Measurements from ENCODE around the gene ITCH. TPM values are rescaled to one million over a fixed set of nuclear protein-coding genes. Genes with fewer than 3 reads are reported as not detected.
A peak's percentile ranks its signal among the peaks of the same experiment; 100 is the strongest.
"Not testable (repeated sequence)": the region's sequence is repeated elsewhere in the genome, so short reads cannot be mapped to it uniquely, and the experiment has no call there.

The ITCH gene
- total RNA-seq, 2 experiments from 2014 or later: 41.4 to 43.5 TPM

GRCh38 chr20:34385464-34385863 is 22.4 kb downstream of the ITCH start:
- ChIA-PET CTCF (interaction anchor here (0.6 to 1.7 kb wide), 2 partner anchors 19 to 73 kb away, joined by 3 to 8 read pairs; no protein-coding TSS in a partner anchor), POLR2A (no interaction called here)
- H3K27ac Mint-ChIP-seq: no peak overlapping the region

GRCh38 chr20:34388000-34388399 is 24.9 kb downstream of the ITCH start:
- ATAC-seq (no peak), DNase-seq (no peak)
- no peak overlapping the region for H3K27ac Mint-ChIP-seq
- no peaks in the 10 kb centered on the region for H3K27me3 Mint-ChIP-seq
- intact Hi-C loops (cut with DNase I, micrococcal nuclease): no loop called here
- H3K4me3 Mint-ChIP-seq: no peak overlapping the region
- peaks cover 18% of the 10 kb centered on the region for H3K36me3 Mint-ChIP-seq (ENCODE audit: low read depth)
- ChIA-PET CTCF (no interaction called here), POLR2A (interaction anchor here (0.9 kb wide), 1 partner anchor 26 kb away, joined by 3 read pairs; no protein-coding TSS in a partner anchor)
- peaks cover 25% of the 10 kb centered on the region for H3K4me1 Mint-ChIP-seq
- H3K9me3 Mint-ChIP-seq (ENCODE audit: low read depth): no peaks in the 10 kb centered on the region

More at GRCh38 chr20:34385464-34385863, 22.4 kb downstream of the ITCH start:
- intact Hi-C loops (cut with DNase I, micrococcal nuclease): no loop called here
- DNase-seq (no peak), ATAC-seq (no peak)
- peaks cover 20% of the 10 kb centered on the region for H3K4me1 Mint-ChIP-seq
- no peaks in the 10 kb centered on the region for H3K9me3 Mint-ChIP-seq (ENCODE audit: low read depth)
- H3K36me3 Mint-ChIP-seq (ENCODE audit: low read depth): peaks cover 11% of the 10 kb centered on the region
- H3K4me3 Mint-ChIP-seq: no peak overlapping the region
- no peaks in the 10 kb centered on the region for H3K27me3 Mint-ChIP-seq

DNA sequence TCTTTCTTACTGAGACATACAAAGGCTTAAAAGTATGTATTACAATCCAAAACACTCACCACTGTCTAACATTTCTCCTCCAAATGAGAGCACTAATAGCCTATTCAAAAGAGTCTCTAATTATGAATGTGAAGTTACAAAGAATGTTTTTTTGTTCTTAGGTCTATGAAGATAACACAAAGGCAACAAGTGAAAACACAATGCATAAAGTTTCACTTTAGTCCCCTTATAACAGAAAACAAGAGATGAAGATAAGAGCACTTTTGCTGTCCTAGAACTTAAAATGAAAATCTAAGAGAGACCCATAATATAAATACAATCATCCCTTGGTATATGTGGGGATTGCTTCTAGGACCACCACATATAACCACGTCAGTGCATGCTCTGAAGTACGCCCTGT is 25.6 kb downstream of the ITCH start:
- Mint-ChIP-seq H3K27me3 (no peaks in the 10 kb centered on the region), H3K4me1 (peaks cover 25% of the 10 kb centered on the region), H3K36me3 (ENCODE audit: low read depth) (peaks cover 24% of the 10 kb centered on the region), H3K9me3 (ENCODE audit: low read depth) (no peaks in the 10 kb centered on the region), H3K4me3 (no peak overlapping the region), H3K27ac (peak overlapping the region; percentile 5)
- ATAC-seq: no peak
- CTCF ChIA-PET: no interaction called here
- POLR2A ChIA-PET: no interaction called here
- DNase-seq: no peak
- intact Hi-C loops (cut with DNase I, micrococcal nuclease): no loop called here

- Mint-ChIP-seq H3K27me3 (no peaks in the 10 kb centered on the region), H3K9me3 (ENCODE audit: low read depth) (no peaks in the 10 kb centered on the region), H3K4me1 (peaks cover 25% of the 10 kb centered on the region), H3K36me3 (ENCODE audit: low read depth) (peaks cover 28% of the 10 kb centered on the region), H3K27ac (peak overlapping the region; percentile 47), H3K4me3 (no peak overlapping the region)
- CTCF ChIA-PET: no interaction called here
- ATAC-seq (no peak), DNase-seq (no peak)
- intact Hi-C loops (cut with DNase I, micrococcal nuclease): no loop called here
- POLR2A ChIA-PET: no interaction called here
Observed at GRCh38 chr20:34389206-34389953, 26.3 kb downstream of the ITCH start.

GRCh38 chr20:34389954-34390555 is 27.0 kb downstream of the ITCH start:
- Mint-ChIP-seq H3K4me3 (no peak overlapping the region), H3K36me3 (ENCODE audit: low read depth) (peaks cover 32% of the 10 kb centered on the region)
- intact Hi-C loops (cut with DNase I, micrococcal nuclease): no loop called here

DNA sequence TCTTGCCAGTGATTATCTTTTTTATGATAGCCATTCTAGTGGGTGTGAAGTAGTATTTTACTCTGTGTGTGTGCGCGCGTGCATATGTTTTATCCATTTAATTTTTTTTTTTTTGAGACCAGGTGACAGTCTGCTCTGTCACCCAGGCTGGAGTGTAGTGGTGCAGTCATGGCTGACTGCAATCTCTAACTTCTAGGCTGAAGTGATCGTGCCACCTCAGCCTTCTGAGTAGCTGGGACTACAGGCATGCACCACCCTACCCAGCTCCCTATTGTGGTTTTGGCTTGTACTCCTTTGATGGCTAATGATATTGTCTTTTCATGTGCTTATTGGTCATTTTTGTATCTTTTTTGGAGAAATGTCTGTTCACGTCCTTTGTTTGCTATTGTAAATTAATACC is 33.3 kb downstream of the ITCH start:
- intact Hi-C loops (cut with DNase I, micrococcal nuclease): no loop called here
- POLR2A ChIA-PET: interaction anchor here (0.6 kb wide), 1 partner anchor 17 kb away, joined by 3 read pairs; no protein-coding TSS in a partner anchor
- peaks cover 37% of the 10 kb centered on the region for H3K36me3 Mint-ChIP-seq (ENCODE audit: low read depth)
- CTCF ChIA-PET: no interaction called here
- ATAC-seq (no peak), DNase-seq (no peak)
- no peaks in the 10 kb centered on the region for H3K9me3 Mint-ChIP-seq (ENCODE audit: low read depth)
- peaks cover 13% of the 10 kb centered on the region for H3K4me1 Mint-ChIP-seq
- H3K4me3 Mint-ChIP-seq: no peak overlapping the region
- no peaks in the 10 kb centered on the region for H3K27me3 Mint-ChIP-seq
- no peak overlapping the region for H3K27ac Mint-ChIP-seq

More at GRCh38 chr20:34389954-34390555, 27.0 kb downstream of the ITCH start:
- CTCF ChIA-PET: interaction anchor here (0.6 kb wide), 1 partner anchor 87 kb away, joined by 3 read pairs; no protein-coding TSS in a partner anchor
- Mint-ChIP-seq H3K4me1 (peaks cover 25% of the 10 kb centered on the region), H3K9me3 (ENCODE audit: low read depth) (no peaks in the 10 kb centered on the region), H3K27me3 (no peaks in the 10 kb centered on the region), H3K27ac (peak overlapping the region; percentile 47)
- ATAC-seq (no peak), DNase-seq (no peak)
- POLR2A ChIA-PET: no interaction called here

GRCh38 chr20:34397096-34397495 is 34.0 kb downstream of the ITCH start:
- DNase-seq: peak; percentile 14
- intact Hi-C loops (cut with DNase I, micrococcal nuclease): no loop called here

DNA sequence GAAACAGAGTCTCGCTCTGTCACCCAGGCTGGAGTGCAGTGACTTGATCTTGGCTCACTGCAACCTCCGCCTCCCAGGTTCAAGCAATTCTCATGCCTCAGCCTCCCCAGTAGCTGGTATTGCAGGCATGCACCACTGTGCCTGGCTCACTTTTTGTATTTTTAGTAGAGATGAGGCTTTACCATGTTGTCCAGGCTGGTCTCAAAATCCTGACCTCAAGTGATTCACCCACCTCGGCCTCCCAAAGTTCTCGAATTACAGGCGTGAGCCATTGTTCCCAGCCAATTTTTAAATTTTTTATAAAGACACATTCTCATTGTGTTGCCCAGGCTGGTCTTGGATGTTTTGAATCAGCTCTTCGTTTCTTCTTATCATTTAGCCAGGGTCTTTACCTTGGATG is 37.7 kb downstream of the ITCH start:
- DNase-seq; H3K4me3 Mint-ChIP-seq; H3K9me3 Mint-ChIP-seq (ENCODE audit: low read depth); POLR2A ChIA-PET; ATAC-seq; H3K27me3 Mint-ChIP-seq; H3K27ac Mint-ChIP-seq; intact Hi-C loops (cut with DNase I, micrococcal nuclease): not testable (repeated sequence)
- CTCF ChIA-PET: interaction anchor here (0.6 to 1.2 kb wide), 2 partner anchors 9 to 88 kb away, joined by 3 to 5 read pairs; no protein-coding TSS in a partner anchor
- peaks cover 32% of the 10 kb centered on the region for H3K36me3 Mint-ChIP-seq (ENCODE audit: low read depth)
- peaks cover 50% of the 10 kb centered on the region for H3K4me1 Mint-ChIP-seq

More at GRCh38 chr20:34397096-34397495, 34.0 kb downstream of the ITCH start:
- ATAC-seq: no peak
- ChIA-PET POLR2A (no interaction called here), CTCF (interaction anchor here (0.7 to 1.1 kb wide), 3 partner anchors 12 to 308 kb away, joined by 3 read pairs; no protein-coding TSS in a partner anchor)
- H3K9me3 Mint-ChIP-seq (ENCODE audit: low read depth): no peaks in the 10 kb centered on the region
- H3K27ac Mint-ChIP-seq: no peak overlapping the region
- H3K4me1 Mint-ChIP-seq: peaks cover 20% of the 10 kb centered on the region
- no peaks in the 10 kb centered on the region for H3K27me3 Mint-ChIP-seq
- peaks cover 40% of the 10 kb centered on the region for H3K36me3 Mint-ChIP-seq (ENCODE audit: low read depth)
- no peak overlapping the region for H3K4me3 Mint-ChIP-seq

GRCh38 chr20:34401741-34402455 is 38.8 kb downstream of the ITCH start:
- POLR2A ChIA-PET: interaction anchor here (0.6 kb wide), 1 partner anchor 36 kb away, joined by 3 read pairs; no protein-coding TSS in a partner anchor

GRCh38 chr20:34402461-34402860 is 39.4 kb downstream of the ITCH start:
- Mint-ChIP-seq H3K4me1 (peaks cover 49% of the 10 kb centered on the region), H3K4me3 (no peak overlapping the region), H3K36me3 (ENCODE audit: low read depth) (peaks cover 25% of the 10 kb centered on the region), H3K9me3 (ENCODE audit: low read depth) (no peaks in the 10 kb centered on the region), H3K27ac (peak overlapping the region; percentile 37), H3K27me3 (no peaks in the 10 kb centered on the region)
- CTCF ChIA-PET: interaction anchor here (0.7 kb wide), 1 partner anchor 101 kb away, joined by 3 read pairs; no protein-coding TSS in a partner anchor
- ATAC-seq (no peak), DNase-seq (no peak)
- intact Hi-C loops (cut with DNase I, micrococcal nuclease): no loop called here
- POLR2A ChIA-PET: interaction anchor here (0.6 kb wide), 1 partner anchor 35 kb away, joined by 3 read pairs; no protein-coding TSS in a partner anchor

More at GRCh38 chr20:34401741-34402455, 38.8 kb downstream of the ITCH start:
- intact Hi-C loops (cut with DNase I, micrococcal nuclease): no loop called here
- Mint-ChIP-seq H3K4me1 (peaks cover 52% of the 10 kb centered on the region), H3K27ac (peak overlapping the region; percentile 37), H3K27me3 (no peaks in the 10 kb centered on the region), H3K4me3 (no peak overlapping the region), H3K9me3 (ENCODE audit: low read depth) (no peaks in the 10 kb centered on the region), H3K36me3 (ENCODE audit: low read depth) (peaks cover 25% of the 10 kb centered on the region)
- CTCF ChIA-PET: interaction anchor here (0.6 to 1.2 kb wide), 3 partner anchors 10 to 89 kb away, joined by 3 to 5 read pairs (median 4); no protein-coding TSS in a partner anchor
- DNase-seq: peak; percentile 56
- peak; percentile 47 for ATAC-seq
